Neural progenitor cell (in vitro differentiated cells): ENCODE results near the gene RNASE2.

ENCODE experiments used
- EZH2 ChIP-seq: fragments of 200-600 bp; sonication (generic); IDR thresholded peaks from 2 replicates; pipeline ENCODE4 v1.6.1; 2017; ENCODE audit warnings: antibody characterized with exemption, mild to moderate bottlenecking, moderate library complexity
- EZH2phosphoT487 ChIP-seq: fragments of 200-600 bp; sonication (generic); IDR thresholded peaks from 2 replicates; pipeline ENCODE4 v1.6.1; 2017; ENCODE audit warnings: antibody characterized with exemption
- TF ChIP-seq, protein P1 (sequence below): fragments of 200-600 bp; sonication (generic); IDR thresholded peaks from 2 replicates; pipeline ENCODE4 v1.5.1; 2017; ENCODE audit warnings: antibody characterized with exemption, mild to moderate bottlenecking

DNA sequence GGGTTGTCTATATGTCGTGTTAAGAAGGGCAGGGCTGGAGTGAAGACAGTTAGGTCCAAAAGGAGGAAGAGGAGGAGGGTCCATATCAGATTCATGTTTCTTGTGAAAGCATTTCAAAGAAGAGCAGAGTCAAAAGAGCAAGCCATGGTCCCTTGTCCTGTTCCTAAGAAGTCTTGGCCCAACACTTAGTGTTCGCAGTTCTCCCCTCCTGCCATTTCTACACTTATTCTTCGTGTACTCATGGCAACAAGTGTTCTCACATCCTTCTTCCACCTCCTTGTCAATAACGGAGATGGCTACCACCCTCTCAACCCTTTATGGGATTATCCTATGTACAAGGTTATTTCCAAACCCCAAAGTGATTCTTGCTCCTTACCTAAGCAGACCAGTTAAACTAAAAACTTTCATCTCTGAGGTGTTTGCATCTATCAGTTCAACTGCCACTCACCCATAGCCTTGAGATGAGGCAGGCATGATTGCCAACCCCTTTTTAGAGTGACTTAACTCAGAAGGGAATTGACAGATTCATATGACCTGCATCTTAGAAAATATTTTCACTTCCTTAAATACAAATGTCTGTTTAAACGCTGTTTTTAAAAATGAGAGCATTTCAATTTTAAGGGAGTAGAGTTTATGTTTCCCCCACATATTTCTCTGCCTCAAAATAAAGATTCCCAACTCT lies 19.8 kb upstream of the RNASE2 start:
- TF ChIP-seq, protein P1, sequence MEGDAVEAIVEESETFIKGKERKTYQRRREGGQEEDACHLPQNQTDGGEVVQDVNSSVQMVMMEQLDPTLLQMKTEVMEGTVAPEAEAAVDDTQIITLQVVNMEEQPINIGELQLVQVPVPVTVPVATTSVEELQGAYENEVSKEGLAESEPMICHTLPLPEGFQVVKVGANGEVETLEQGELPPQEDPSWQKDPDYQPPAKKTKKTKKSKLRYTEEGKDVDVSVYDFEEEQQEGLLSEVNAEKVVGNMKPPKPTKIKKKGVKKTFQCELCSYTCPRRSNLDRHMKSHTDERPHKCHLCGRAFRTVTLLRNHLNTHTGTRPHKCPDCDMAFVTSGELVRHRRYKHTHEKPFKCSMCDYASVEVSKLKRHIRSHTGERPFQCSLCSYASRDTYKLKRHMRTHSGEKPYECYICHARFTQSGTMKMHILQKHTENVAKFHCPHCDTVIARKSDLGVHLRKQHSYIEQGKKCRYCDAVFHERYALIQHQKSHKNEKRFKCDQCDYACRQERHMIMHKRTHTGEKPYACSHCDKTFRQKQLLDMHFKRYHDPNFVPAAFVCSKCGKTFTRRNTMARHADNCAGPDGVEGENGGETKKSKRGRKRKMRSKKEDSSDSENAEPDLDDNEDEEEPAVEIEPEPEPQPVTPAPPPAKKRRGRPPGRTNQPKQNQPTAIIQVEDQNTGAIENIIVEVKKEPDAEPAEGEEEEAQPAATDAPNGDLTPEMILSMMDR, result no peak
- TF ChIP-seq EZH2phosphoT487 (no peak), EZH2 (no peak)
